HL-60 (cell line): ENCODE measurements around the gene DMD.

ENCODE experiments used
- DNase-seq, 2 experiments: peaks; one replicate each; pipeline ENCODE4 v3.0.0-alpha.2; 2010 to 2020; ENCODE audit warnings: low read depth in 1 of 2, low spot score in 1 of 2
- H3K27ac ChIP-seq: fragments of 250-450 bp; sonication (Bioruptor Pico); replicated peaks from 2 replicates; pipeline ENCODE4 v1.5.1; 2020; ENCODE audit warnings: mild to moderate bottlenecking, moderate library complexity
- H3K27me3 ChIP-seq: fragments of 250-450 bp; sonication (Bioruptor Pico); 2 replicates; pipeline ENCODE4 v1.5.1; 2021; ENCODE audit warnings: mild to moderate bottlenecking, moderate library complexity; ENCODE audit not compliant: insufficient read depth, poor library complexity, severe bottlenecking
- H3K4me3 ChIP-seq: replicated peaks from 2 replicates; pipeline ENCODE4 v1.5.1; 2011; ENCODE audit warnings: mild to moderate bottlenecking, control low read depth, low read length; ENCODE audit not compliant: insufficient read depth
- CTCF ChIP-seq: IDR thresholded peaks from one replicate; pipeline ENCODE4 v1.5.1; 2011; ENCODE audit warnings: low read length, control low read depth, inconsistent platforms; ENCODE audit not compliant: insufficient read depth
- GABPA ChIP-seq: IDR thresholded peaks from 2 replicates; pipeline ENCODE4 v1.6.1; 2012; ENCODE audit warnings: low read depth
- POLR2AphosphoS5 ChIP-seq: IDR thresholded peaks from 2 replicates; pipeline ENCODE4 v1.6.1; 2012; ENCODE audit warnings: low read depth
- REST ChIP-seq: IDR thresholded peaks from 2 replicates; pipeline ENCODE4 v1.6.1; 2012; ENCODE audit warnings: low read depth; ENCODE audit not compliant: insufficient replicate concordance
- SPI1 ChIP-seq: IDR thresholded peaks from 2 replicates; pipeline ENCODE4 v1.6.1; 2012; ENCODE audit warnings: low read depth, mild to moderate bottlenecking, borderline replicate concordance

DMD gene

DNA sequence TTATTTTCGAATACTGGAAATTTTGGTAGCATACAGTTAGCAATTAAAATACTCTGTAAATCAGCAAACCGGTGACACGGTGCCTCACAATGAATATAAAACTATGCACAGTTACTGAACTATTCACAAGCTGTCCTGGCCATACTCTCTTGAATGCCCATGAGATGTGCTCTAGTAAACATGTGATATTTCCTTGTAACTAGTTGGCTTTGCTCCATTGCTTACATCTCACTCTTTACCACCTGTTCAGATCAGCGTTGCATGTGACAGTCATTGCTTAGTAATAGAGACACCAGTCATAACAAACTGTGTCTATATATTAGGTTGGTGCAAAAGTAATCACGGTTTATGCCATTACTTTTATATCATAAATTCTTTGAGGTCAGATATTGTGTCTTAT is 1241.6 kb downstream of the DMD start:
- TF ChIP-seq GABPA (no peak), REST (no peak), CTCF (no peak), SPI1 (no peak), POLR2AphosphoS5 (no peak)
- DNase-seq, result no peak

DNA sequence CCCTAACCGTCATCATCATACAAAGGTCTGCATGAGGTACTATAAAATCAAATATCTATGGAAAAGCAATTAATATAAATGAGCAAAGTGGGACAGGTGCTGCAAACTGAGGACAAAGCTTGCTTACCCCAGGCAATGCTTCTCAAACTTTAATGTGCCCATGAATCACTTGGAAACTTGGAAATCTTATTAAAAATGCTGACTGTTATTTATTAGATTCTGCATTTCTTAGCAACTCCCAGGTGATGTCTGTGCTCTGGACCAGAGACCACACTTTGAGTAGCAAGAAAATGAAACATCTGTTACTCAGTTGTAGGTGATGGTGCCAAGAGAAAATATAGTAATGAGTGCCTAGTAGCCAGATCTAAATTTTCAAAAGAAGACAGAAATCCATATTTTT is 1249.1 kb downstream of the DMD start:
- TF ChIP-seq POLR2AphosphoS5 (no peak), SPI1 (no peak), CTCF (no peak), GABPA (no peak), REST (no peak)
- no peaks in the 10 kb centered on the region for H3K27me3 ChIP-seq
- H3K4me3 ChIP-seq, result no peak overlapping the region
- H3K27ac ChIP-seq, result no peak overlapping the region
- no peak for DNase-seq

More for the DNA sequence above, 1241.6 kb downstream of the DMD start:
- Histone ChIP-seq H3K27me3 (no peaks in the 10 kb centered on the region), H3K4me3 (no peak overlapping the region), H3K27ac (no peak overlapping the region)

GRCh38 chrX:31934842-31935370 is 1276.4 kb downstream of the DMD start:
- Histone ChIP-seq H3K27me3 (no peaks in the 10 kb centered on the region), H3K27ac (no peak overlapping the region), H3K4me3 (no peak overlapping the region)
- DNase-seq, result no peak
- TF ChIP-seq GABPA (no peak), REST (no peak), POLR2AphosphoS5 (no peak), SPI1 (no peak), CTCF (no peak)
